Measurements from ENCODE around the gene DBNL. TPM values are rescaled to one million over a fixed set of nuclear protein-coding genes. Genes with fewer than 3 reads are reported as not detected.

The DBNL gene
- polyA plus RNA-seq, 1 donor from 2014 or later: 124 TPM

- peak overlapping the region; percentile 84 for H3K4me3 ChIP-seq (ENCODE audit: low read length)
- peaks cover 31% of the 10 kb centered on the region for H3K79me2 ChIP-seq (replicated peaks; ENCODE audit: insufficient read depth, low read length)
- TF ChIP-seq CTCF (IDR thresholded peaks at IDR 0.05; ENCODE audit: poor library complexity, severe bottlenecking): no peak
- no peak for TF ChIP-seq SMC3 (conservative IDR thresholded peaks at IDR 0.05; ENCODE audit: poor library complexity)
- TF ChIP-seq EZH2 (IDR thresholded peaks at IDR 0.05; ENCODE audit: borderline replicate concordance, insufficient read depth, low read length, poor library complexity, severe bottlenecking): no peak
- no peaks in the 10 kb centered on the region for H3K36me3 ChIP-seq (ENCODE audit: insufficient read depth, low read length)
- peak overlapping the region; percentile 92 for H3K9ac ChIP-seq (ENCODE audit: low read length)
- peak overlapping the region; percentile 95 for H3K4me2 ChIP-seq (ENCODE audit: low read length)
- no peaks in the 10 kb centered on the region for H3F3A ChIP-seq (ENCODE audit: insufficient read depth, low read length, poor library complexity, severe bottlenecking)
- H2AFZ ChIP-seq (ENCODE audit: low read depth, low read length): peak overlapping the region; percentile 99
- no peaks in the 10 kb centered on the region for H3K27me3 ChIP-seq (ENCODE audit: insufficient read depth, low read depth, low read length)
- peak overlapping the region; percentile 80 for H3K27ac ChIP-seq (ENCODE audit: low read length)
- no peaks in the 10 kb centered on the region for H4K20me1 ChIP-seq (ENCODE audit: insufficient read depth)
- H3K9me3 ChIP-seq (ENCODE audit: low read length): no peaks in the 10 kb centered on the region
- no peaks in the 10 kb centered on the region for H3K9me2 ChIP-seq (ENCODE audit: insufficient read depth, low read length)
Observed at GRCh38 chr7:44043902-44044301, 600 bp upstream of the DBNL start.

GRCh38 chr7:44045226-44046014, 918 bp downstream of the DBNL start:
- Histone ChIP-seq H3K9ac (ENCODE audit: low read length) (peak overlapping the region; percentile 92), H4K20me1 (ENCODE audit: insufficient read depth) (no peaks in the 10 kb centered on the region), H3K27me3 (ENCODE audit: insufficient read depth, low read depth, low read length) (no peaks in the 10 kb centered on the region), H2AFZ (ENCODE audit: low read depth, low read length) (peak overlapping the region; percentile 99), H3K4me3 (ENCODE audit: low read length) (peak overlapping the region; percentile 84), H3K36me3 (ENCODE audit: insufficient read depth, low read length) (no peaks in the 10 kb centered on the region), H3K79me2 (replicated peaks; ENCODE audit: insufficient read depth, low read length) (peaks cover 31% of the 10 kb centered on the region), H3F3A (ENCODE audit: insufficient read depth, low read length, poor library complexity, severe bottlenecking) (no peaks in the 10 kb centered on the region), H3K9me2 (ENCODE audit: insufficient read depth, low read length) (no peaks in the 10 kb centered on the region), H3K27ac (ENCODE audit: low read length) (peak overlapping the region; percentile 80), H3K9me3 (ENCODE audit: low read length) (no peaks in the 10 kb centered on the region), H3K4me2 (ENCODE audit: low read length) (peak overlapping the region; percentile 95)
- TF ChIP-seq EP300 (conservative IDR thresholded peaks at IDR 0.05; ENCODE audit: poor library complexity, severe bottlenecking): no peak
- no peak for TF ChIP-seq TAF1 (IDR thresholded peaks at IDR 0.05; ENCODE audit: low read depth)
- TF ChIP-seq SMC3 (conservative IDR thresholded peaks at IDR 0.05; ENCODE audit: poor library complexity): no peak
- TF ChIP-seq CTCF (IDR thresholded peaks at IDR 0.05; ENCODE audit: poor library complexity, severe bottlenecking): no peak
- TF ChIP-seq RAD21 (conservative IDR thresholded peaks at IDR 0.05): no peak
- TF ChIP-seq POLR2AphosphoS5 (IDR thresholded peaks at IDR 0.05): no peak
- no peak for TF ChIP-seq MXI1 (conservative IDR thresholded peaks at IDR 0.05; ENCODE audit: poor library complexity, severe bottlenecking)
- TF ChIP-seq REST (IDR thresholded peaks at IDR 0.05; ENCODE audit: borderline replicate concordance): no peak
- TF ChIP-seq EZH2 (IDR thresholded peaks at IDR 0.05; ENCODE audit: borderline replicate concordance, insufficient read depth, low read length, poor library complexity, severe bottlenecking): no peak

Measured in neural cell (in vitro differentiated cells).